ENCODE results near the gene NCBP3.

DNA sequence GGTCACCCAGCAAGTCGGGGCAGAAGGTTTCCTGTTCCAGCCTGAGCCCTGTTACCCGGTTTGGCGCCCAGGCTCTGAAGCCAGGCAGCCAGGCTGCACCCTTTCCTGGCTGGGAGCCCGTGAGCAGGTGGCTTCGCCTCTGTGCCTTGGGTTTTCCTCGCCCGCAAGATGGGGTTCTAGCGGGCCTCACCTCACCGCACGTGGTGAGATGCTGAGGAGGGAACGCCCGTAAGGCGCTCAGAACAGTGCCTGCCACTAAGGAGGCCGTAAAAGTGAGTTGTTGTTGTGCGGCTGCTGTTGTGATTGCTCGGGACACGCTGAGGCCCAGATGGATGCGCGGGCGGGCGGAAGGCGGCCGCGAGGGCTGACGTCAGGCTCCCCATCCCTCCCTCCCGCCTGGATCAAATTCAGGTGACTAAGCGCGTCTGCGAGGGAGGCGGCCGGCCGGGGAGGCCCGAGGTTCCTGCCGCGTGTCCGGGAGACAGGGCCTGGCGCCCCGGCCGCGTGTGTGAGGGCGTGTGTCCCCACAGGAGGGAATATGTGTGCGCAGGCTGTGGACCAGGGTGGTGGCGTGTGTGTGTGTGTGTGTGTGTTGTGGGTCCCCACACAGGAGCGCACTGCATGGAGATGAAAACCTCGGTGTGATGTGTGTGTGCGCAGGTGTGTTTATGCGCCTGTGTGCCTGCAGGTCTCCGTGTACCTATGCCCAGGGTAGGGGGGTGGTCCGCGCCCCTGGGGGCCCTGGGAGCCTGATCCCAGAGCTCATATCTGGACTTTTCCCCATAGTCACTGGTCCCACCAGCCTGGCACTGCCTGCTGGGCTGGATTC, 42.5 kb upstream of the NCBP3 start:
- TF ChIP-seq, protein P1, sequence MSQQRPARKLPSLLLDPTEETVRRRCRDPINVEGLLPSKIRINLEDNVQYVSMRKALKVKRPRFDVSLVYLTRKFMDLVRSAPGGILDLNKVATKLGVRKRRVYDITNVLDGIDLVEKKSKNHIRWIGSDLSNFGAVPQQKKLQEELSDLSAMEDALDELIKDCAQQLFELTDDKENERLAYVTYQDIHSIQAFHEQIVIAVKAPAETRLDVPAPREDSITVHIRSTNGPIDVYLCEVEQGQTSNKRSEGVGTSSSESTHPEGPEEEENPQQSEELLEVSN (IDR thresholded peaks at IDR 0.05; ENCODE audit: borderline replicate concordance in 1 of 2, extremely low read depth in 1 of 2, insufficient read depth in 1 of 2, insufficient read length in 1 of 2, low read depth in 1 of 2, low read length in 1 of 2, poor library complexity in 1 of 2, severe bottlenecking in 1 of 2), result peak; percentile 86 to 92
- TF ChIP-seq U2AF1 (optimal IDR thresholded peaks at IDR 0.05; ENCODE audit: low read depth, low read length) (no peak), ZNF311 (CRISPR knock-in tag; IDR thresholded peaks at IDR 0.05) (no peak), ZNF830 (CRISPR knock-in tag; IDR thresholded peaks at IDR 0.05) (no peak), TGIF2 (CRISPR knock-in tag; IDR thresholded peaks at IDR 0.05) (no peak), POLR2A (conservative IDR thresholded peaks at IDR 0.05) (peak; percentile 78), SAP30 (IDR thresholded peaks at IDR 0.05; ENCODE audit: borderline replicate concordance, insufficient read depth, low read depth, low read length, poor library complexity, severe bottlenecking) (no peak), BCOR (IDR thresholded peaks at IDR 0.05) (0 out of 2 replicates have a peak, but pooled peaks have one; percentile 22), NCOA1 (IDR thresholded peaks at IDR 0.05; ENCODE audit: low read depth) (no peak), MAZ (CRISPR knock-in tag; conservative IDR thresholded peaks at IDR 0.05 in 1 of 2, IDR thresholded peaks at IDR 0.05 in 1 of 2) (peak in 1 of 2 experiments; percentile 80), POLR2AphosphoS5 (IDR thresholded peaks at IDR 0.05; ENCODE audit: control insufficient read depth, insufficient read depth, low read depth, low read length) (0 out of 2 replicates have a peak, but pooled peaks have one; percentile 27)
